Pulmonary artery endothelial cell (primary cell): ENCODE data around the gene XRN2. TPM values are rescaled to one million over a fixed set of nuclear protein-coding genes. Genes with fewer than 3 reads are reported as not detected.
"Not testable (repeated sequence)": the region's sequence is repeated elsewhere in the genome, so short reads cannot be mapped to it uniquely, and the experiment has no call there.

ENCODE experiments used
- DNase-seq: peaks from one replicate; pipeline ENCODE4 v3.0.0-alpha.2; 2011; ENCODE audit warnings: low read depth, low spot score
- total RNA-seq: library from RNA; depleted of rRNA; stranded (reverse); fragments of >200 nt; gene quantifications from 2 replicates; pipeline ENCODE4 v1.2.3, GENCODE V29; 2014

XRN2 gene
- total RNA-seq, 1 donor from 2014 or later = 100 TPM

DNA sequence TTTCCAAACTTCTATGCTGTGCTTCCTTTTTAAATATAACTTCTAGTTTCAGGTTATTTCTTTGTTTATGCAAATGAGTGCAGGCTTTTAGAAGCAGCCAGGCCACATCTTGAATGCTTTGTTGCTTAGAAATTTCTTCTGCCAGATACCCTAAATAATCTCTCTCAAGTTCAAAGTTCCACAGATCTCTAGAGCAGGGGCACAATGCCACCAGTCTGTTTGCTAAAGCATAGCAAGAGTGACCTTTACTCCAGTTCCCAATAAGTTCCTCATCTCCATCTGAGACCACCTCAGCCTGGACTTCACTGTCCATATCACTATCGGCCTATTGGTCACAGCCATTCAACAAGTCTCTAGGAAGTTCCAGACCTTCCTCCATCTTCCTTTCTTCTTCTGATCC, 120.6 kb downstream of the XRN2 start:
- not testable (repeated sequence) for DNase-seq

GRCh38 chr20:21424846-21425245, 121.7 kb downstream of the XRN2 start:
- DNase-seq = no peak

DNA sequence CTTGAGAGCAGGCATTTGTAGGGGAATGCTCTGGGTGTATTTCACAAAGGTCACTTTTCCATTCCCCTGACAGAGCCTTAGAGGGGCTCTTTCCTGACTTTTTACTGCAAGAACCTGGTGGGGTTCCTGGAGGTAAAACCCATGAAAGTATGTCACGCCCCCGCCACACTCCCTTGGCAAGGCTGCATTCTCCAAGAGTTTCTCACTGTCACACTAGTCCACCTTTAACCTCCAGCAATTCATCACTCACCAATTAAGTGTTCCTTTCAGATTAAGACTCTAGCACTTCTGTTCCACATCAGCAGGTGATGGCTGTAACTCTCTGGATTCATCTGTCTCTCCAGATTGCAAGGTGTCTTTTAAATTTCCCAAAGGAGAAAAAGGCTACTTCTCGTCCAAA, 126.9 kb downstream of the XRN2 start:
- DNase-seq = no peak

GRCh38 chr20:21432911-21433310, 129.8 kb downstream of the XRN2 start:
- DNase-seq = no peak

DNA sequence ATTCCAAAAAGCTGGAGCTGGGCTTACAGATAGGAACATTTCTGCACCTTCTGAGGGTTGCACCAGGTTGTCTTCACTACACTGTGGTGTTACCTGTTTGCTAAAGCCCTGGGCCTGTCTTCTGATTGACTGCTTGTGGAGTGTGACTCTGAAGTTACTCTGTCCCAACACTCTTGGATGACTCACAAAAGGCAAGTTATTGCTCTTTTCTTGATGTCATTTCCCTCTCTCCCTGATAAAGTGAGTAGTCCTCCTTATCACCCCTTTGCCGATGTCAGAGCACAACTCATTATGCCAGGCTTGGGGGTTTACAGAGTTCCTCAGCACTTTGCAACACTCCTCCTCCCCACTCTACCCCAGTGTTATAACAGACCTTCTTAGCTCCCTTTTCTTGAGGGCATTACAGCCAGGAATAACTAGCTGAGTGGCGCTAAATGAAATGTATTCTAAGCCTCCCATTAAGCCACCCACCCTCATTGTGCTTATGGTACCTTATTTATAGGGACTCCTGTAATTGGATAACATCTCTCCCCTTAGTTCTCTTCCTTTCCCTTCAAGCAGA, 130.3 kb downstream of the XRN2 start:
- no peak for DNase-seq

DNA sequence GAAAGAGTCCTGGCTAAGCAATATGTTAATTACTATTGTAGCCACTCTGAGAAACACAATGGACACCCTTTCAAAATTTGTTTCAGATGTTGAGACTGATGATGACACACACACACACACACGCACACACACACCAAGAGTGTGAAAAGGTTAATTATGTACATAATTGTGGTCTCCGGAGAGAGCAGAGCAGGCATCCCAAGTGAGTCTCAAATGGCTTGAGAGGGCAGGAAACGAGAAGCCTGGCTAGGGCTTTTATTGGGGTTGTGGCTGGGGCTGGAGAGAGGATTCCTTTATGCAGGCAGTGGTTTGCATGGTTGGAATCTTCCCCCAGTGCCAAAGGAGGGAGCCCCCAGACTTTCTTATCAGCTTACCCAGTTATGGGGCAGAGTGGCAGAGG, 132.4 kb downstream of the XRN2 start:
- no peak for DNase-seq

DNA sequence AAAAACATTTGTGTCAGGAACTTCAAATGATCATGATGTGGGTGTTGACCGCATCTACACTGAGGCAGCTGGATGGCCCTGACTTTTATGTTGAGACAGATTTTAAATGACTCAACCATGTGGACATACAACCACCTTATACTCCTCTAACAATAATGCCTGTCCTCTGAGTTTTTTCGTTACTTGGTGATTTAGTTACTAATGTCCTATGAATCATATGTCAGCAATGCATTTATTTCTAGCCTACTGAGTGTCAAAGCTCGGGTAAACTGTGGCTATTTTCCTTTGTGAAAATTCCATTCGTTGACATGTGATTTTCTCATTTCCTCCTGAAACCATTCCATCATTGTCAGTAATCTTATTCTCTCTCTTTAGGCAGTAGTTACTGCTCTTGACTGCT, 133.1 kb downstream of the XRN2 start:
- DNase-seq = peak; percentile 39

DNA sequence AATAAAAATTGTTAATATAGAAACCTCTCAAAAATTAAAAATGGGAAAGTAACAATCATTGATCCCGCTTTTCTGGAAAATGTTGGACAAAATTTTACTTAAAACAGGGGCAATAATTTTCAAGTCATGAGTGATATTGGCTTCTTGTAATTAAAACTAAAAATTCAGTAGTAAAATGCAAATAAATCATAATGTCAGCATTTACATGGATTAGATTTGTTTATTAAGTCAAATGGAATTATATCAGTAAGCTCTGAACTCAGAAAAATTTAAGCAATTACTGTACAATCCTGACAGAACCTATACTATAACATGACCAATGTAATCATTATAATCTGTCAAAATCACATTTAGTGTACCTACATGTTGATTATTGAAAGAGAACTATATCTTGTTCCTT, 134.1 kb downstream of the XRN2 start:
- DNase-seq = no peak

DNA sequence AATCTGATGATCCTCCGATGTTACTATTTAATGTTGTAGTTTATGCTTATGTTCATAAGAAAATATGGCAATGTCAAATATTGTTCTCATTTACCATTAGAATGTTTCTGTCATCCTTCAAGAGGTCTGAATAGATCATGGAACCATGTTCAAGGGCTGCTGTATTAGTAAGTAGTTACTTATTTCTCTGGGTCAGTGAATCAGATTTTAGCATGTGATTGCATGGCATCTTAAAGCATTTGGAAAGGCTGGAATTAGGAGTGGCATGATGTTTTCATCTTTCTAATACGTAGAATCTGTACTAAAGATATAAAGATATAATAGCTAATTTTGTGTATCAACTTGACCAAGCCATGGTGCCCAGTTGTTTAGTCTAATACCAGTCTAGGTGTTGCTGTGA, 134.7 kb downstream of the XRN2 start:
- DNase-seq = no peak

Other genes starting within 250 kb of the XRN2 start
- not detected in 2 replicates for gene LINC00237, start 197.0 kb upstream of the XRN2 start, total RNA-seq
- 3.4 and 4.4 TPM in 2 replicates for gene KIZ, start 177.2 kb upstream of the XRN2 start, total RNA-seq
- gene NKX2-4, start 94.2 kb downstream of the XRN2 start, total RNA-seq = not detected in 2 replicates
- gene NKX2-2, start 210.7 kb downstream of the XRN2 start, total RNA-seq = not detected in 2 replicates